ENCODE results near the gene BASP1.
"Not testable (repeated sequence)": the region's sequence is repeated elsewhere in the genome, so short reads cannot be mapped to it uniquely, and the experiment has no call there.

Gene BASP1

DNA sequence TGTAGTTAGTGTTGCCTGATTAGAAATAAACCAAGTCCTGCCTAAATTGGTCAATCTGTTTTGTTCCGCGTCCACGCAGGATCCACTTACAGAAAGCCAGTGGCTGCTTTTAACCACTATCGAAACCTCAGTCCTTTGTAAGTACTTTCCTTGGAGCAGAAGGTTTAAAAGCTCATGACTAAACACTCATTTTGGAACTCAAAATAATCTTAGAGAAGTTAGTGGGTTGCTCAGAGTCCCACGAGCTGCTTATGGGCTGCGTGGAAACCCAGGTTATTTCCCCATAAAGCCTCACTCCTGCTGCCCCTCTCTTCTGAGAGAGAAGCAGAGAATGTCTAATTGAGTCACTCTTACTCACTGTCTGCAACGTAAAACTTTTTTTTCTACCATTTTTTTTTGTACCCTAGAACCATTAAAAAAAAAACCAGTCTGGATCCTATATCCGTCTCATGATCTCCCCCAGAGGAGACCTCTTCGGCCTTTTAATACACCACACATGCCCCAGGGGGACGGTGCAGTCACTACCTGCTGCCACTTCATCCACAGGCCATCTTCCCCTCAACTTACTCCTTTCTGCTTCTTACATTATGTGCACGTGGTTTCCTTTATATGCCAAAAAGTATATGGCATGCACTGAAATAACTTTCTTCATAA, 7.6 kb downstream of the BASP1 start:
- no peak for DNase-seq

DNA sequence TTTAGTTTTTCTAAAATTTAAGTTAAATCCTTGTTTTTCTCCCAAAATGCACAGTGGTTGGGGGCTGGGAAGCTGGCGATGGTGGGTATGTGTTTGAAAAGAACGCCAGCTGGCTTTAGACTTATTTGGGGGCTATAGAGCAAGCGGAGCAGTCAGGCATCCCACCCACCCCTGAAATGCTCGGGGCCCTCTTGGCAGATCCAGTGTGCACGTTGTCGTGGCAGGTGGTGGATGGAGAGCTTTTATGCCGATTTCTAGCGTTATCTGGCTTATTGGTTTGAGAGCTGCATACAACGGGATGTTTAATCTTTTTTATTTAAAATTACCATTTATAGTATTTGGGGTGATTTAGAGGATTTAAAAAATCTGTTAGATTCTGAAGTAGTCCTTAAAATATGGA, 8.1 kb downstream of the BASP1 start:
- DNase-seq, result no peak

DNA sequence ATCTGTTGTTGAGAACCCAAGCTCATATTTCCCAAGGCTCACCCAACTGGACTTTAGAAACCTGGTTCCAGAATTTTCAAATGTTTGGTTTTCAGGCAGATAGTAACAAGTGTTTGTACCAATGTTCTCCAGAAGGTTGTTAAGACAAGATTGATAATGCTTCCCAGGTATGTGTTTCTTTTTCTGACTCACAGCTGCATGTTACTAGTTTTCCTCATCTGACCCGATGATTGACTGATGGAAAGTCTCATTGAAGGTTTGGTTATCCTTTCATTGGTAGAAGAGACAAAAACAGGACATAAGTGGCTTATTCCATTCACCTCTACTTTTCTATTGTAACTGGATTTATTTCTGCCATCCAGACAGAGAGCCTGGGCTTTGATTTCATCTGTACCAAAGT, 10.4 kb downstream of the BASP1 start:
- no peak for DNase-seq

DNA sequence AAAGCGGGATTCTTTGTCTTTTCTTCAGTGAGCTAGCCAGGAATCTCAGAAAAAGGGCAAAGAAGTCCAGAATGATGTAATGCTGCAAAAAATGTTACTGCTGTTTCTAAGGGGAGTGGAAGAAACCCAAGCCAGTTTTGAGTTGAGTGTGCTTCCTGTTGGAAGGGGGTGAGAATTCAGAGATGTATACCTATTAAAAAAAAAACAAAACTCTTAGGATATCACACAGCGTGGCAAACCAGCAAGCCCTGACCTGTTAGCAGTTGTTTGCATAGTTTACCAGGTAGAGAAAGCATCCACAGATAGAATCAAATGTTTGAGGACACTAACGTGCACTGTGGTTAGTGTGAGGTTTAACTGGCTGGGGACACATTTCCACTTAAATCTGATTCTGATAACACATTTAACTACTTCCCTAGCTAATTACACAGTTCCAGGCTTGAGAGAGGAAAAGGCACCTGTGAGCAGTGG, 11.4 kb downstream of the BASP1 start:
- peak; percentile 15 for DNase-seq

DNA sequence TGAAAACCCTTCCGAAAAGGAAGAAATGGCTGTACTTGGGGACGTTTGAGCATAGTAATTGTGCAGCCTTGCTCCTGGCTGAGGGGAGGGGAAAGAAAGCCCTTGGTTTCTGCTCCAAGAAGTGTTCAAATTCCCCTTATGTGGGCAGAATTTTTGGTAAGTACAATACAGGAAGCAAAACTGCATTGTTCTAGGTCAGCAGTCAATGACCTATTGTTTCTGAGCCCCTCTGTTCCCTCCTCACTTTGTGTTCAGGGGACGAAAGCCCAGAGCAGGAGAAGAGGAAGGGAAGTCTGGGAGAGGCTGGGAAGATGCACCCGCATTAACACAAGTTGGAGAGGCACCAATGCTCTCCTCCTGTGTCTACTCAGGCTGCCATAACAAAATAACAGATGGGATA, 11.9 kb downstream of the BASP1 start:
- no peak for DNase-seq

DNA sequence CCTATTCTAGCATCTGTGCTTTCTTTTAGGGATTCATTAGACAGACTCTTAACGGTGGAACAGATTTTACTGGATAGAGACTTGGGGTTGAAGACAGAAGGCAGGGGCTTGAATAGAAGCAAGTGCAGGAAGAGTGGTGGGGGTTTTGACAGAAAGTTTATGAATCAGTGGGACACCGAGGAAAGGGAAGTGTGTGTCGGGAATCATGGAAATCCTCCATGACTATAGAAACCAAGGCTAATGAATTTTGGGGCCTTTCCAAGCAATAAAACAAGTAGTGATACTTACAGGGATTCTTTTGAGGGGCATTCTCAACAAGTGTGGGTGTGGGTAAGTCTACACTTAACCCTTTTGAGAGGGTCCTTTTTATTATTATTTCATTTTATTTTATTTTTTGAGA, 12.8 kb downstream of the BASP1 start:
- no peak for DNase-seq

DNA sequence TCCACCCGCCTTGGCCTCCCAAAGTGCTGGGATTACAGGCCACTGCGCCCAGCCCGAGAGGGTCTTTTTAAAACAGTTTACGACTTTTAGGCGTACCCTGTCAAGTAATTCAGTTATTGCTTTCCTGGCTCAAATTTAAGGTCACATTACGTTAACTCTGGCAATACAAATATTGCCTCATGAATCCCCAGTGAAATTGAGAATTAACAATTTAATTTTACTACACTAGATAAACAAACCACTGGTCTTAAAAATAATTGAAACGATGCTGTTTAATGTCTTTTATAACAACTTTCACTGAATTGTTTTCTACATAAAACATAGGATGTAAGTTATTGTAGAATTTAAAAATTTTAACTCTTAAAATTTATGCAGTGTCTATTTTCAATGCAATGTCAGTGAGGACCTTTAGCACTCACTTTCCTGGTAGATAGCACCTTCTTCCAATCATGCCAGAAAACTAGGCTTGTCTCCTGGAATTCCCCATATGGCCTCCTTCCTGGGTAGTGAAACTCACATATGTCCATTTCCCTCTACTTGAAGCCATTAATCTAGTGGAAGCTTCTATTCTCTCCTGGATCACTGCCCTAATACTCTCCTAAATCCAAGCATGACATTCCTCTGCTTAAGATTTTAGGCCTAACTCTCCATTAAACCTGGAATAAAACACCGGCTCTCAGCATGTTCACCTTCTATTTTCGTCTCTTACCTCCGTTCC, 13.5 kb downstream of the BASP1 start:
- DNase-seq, result no peak

DNA sequence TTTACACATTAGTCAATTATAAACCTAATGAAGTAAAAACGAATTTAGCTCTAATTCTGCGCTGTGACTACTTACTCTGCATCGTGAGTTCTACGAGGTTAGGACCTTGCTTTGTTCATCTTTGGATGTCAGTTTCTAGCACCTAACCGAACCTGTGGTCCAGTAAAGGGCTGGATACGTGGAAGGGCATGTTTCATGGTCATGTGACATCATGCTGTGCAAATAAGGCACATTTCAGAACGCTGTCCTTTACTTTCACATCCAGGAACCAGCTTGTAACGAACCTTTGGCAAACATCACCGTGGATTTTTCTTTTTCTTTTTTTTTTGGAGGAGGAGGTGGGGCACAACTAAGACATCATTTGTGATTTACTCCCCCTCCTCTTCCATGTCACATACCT, 15.0 kb downstream of the BASP1 start:
- DNase-seq, result no peak

DNA sequence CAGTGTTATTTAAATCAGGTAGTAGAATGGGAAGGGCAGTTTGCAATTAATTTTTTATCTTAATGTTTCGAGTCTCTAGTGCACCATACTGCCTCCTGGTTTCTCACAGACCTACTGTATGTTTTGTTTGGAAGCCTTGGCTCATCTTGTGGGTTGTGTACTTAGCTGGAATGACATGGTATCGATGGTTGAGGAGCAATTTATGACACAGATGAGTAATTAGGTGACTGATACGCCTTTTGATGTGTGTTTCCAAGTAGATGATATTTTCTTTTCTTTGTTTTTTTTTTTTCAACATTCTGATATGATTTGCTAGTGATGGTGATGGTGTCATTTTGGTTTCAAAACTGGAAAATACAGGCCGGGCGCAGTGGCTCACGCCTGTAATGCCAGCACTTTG, 16.1 kb downstream of the BASP1 start:
- DNase-seq, result no peak

DNA sequence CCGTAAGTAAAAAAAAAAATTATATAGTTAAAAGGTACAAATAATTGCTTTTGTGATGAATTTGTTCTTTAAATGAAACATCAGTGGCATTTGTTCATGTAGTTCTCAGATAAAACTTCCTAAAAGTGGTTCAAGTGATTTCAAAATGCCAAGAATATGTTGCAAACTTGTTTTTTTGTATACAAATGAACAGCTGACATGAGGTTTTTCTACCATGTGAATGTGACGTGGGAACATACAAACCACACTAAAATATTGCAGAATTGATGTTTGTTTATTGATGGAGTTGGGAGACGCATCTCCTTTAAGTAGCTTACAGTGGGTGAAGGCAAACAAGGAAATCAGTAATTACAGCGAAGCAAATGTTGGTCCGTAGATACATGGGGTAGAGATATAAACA, 16.9 kb downstream of the BASP1 start:
- no peak for DNase-seq

DNA sequence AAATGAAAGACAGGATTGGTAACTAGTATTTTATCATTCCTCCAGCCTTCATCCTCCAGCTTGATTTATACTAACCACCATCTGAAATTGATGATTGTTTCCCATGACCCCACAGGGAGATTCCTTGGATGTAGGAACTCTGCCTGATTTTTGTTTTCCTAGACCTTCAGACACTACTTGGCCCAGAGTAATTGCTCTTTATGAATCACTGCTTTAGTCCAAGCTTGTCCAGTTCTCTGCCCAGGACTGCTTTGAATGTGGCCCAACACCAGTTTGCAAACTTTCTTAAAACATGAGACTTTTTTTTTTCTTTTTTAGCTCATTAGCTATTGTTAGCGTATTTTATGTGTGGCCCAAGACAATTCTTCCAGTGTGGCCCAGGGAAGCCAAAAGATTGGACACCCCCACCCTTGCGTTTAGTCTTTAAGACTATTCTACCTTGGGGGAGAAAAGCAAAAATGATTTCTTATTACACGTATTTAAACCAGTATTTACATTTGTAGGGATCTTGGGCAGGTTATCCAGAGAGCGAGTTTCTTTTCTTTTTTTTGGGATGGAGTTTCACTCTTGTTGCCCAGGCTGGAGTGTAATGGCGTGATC, 18.4 kb downstream of the BASP1 start:
- no peak for DNase-seq

DNA sequence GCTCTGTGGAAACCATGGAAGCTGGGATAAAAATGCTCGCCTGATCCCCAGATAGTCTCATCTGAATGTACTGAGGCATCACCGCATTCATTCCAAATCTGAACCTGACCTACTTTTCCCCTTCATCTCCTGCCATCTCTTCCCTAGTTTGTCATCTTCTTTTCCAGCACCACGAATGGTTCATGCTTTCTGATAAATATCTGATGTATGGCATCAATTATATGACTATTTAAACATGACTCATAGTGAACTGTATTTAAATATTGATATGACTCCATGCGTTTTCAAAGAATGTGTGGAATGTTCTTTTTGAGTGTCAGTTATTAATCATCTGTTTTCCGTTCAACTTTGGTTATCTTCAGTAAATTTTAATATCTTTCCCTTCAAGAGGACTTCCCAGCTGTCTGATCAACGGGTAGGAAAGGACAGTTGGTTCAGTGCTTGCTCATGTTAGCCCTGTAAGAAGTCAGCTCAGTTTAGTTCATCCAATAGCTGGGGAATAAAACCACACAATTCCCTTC, 21.1 kb downstream of the BASP1 start:
- DNase-seq, result no peak

DNA sequence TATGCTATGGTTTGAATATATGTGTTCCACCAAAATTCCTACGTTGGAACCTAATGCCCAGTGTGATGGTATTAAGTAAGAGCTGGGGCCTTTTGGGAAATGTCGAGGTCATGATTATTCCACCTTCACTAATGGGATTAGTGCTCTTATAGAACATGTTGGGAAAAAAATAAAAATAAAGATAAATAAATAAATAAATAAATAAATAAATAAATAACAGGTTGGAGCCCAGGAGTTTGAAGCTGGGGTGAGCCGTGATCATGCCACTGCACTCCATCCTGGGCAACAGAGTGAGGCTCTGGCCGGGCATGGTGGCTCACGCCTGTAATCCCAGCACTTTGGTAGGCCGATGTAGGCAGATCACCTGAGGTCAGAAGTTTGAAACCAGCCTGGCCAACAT, 22.5 kb downstream of the BASP1 start:
- DNase-seq, result no peak

DNA sequence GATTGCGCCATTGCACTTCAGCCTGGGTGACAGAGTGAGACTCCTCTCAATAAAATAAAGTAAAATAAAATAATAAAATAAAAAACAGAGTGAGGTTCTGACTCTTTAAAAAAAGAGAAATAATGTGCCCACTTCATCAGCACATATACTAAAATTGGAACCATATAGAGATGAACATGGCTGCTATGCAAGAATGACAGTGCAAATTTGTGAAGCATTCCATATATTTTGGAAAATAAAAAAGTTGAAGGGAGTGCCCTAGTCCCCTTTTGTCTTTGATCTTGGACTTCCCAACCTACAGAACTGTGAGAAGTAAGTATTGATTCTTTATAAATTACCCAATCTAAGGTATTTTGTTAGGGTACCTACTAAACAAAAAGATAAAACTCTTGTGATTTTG, 23.1 kb downstream of the BASP1 start:
- DNase-seq, result no peak

DNA sequence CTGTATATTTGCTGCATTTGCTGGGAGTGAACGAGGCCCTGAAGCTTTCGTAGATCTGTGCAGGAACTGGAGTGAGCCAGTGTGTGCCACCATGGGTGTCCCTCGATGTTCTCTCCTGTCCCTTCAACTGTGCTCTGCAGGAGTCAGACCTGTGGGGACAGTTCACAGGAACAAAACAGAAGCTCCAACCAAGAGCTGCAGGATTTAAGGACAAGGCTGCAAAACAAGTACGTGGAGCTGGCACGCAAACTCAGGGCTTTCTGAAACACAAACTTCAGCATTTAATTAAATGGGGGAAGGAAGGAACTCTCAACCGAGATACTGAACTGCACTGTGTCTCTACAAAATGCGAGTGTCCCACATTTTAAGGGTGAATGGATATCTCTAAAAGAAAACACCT, 24.2 kb downstream of the BASP1 start:
- DNase-seq, result no peak

DNA sequence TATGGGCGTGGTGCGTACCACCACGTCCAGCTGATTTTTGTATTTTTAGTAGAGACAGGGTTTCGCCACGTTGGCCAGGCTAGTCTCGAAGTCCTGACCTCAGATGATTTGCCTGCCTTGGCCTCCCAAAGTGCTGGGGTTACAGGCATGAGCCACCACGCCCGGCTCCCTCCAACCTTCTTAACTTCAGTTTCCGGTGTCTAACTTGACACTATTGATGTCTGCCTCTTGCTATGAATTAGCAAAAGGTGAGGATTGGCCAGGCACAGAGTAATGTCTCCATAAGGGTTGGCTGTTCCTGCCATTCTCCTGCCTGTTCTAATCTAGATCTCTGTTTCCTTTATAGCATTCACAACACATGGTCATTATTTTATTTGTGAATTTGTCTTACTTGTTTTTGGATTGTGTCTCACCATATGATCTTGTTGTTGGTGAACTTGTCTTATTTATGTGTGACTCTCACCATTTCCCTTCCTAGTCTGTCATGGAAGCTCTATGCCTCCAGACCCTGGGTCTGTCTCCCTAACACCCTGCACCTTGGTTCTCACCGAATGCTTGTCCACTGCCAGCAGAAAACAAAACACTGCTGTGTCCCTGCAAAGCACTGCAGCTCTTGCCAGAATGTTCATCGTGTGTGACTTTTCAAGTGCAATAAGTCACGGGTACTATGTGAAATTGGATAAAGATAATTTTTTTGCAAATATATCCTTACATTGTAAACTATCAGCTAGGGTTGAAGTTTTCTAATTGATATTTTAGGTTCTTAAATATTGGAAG, 26.0 kb downstream of the BASP1 start:
- DNase-seq, result no peak

DNA sequence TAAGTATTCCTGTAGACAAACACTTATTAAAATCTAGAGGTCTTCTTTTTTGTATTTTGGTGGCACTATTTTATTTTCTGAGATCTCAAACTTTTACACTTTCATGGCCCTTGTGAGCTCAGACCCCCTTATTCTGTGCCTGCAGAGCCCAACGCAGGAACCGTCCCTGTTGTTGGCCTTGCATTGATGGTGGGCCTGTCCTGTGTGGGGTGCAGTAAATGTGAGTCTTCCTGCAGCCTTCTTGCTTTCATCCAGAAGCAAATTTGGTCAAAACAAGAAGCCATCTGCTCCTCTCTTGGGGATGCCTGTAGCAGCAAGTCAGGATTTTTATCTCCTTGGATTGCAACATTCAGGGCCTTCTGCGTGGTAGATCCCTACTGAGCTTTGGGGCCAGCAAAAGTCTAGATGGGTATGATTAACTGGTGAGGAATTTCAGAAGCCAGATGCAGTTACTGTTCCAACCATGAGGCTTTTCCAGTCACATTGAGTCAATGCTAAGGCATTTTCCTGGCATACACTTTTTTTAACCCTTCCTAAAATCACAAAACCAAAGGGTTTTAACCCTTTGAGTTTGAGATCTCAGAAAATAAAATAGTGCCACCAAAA, 31.7 kb downstream of the BASP1 start:
- no peak for DNase-seq

DNA sequence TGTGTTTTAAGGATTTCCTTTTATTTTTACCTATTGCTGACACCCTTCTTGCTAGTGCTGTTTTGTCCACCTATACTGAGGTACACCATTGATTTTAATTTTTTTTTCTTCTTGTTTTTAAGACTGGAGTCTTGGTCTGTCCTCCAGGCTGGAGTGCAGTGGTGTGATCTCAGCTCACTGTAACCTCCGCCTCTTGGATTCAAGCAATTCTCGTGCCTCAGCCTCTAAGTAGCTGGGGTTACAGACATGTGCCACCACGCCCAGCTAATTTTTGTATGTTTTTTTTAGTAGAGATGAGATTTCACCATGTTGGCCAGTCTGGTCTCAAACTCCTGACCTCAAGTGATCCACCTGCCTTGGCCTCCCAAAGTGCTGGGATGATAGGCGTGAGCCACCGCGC, 32.4 kb downstream of the BASP1 start:
- DNase-seq, result not testable (repeated sequence)

DNA sequence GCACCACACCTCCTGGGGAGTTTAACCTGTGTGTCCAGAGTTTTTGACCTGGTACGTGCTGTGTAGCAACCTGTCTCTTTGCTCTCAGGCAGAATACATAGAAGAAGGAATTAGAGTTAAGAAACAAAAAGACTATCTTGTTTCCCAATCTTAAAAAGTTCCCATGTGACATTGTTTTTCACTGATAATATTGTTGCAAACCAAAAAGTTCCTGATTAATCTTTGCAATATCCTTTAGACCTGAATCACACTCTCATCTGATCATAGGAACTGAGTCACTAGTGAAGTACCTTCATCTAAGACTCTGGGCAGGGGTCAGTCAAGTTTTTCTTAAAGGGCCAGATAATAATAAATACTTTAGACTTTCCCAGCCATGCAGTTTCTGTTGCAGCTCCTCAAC, 35.1 kb downstream of the BASP1 start:
- no peak for DNase-seq

DNA sequence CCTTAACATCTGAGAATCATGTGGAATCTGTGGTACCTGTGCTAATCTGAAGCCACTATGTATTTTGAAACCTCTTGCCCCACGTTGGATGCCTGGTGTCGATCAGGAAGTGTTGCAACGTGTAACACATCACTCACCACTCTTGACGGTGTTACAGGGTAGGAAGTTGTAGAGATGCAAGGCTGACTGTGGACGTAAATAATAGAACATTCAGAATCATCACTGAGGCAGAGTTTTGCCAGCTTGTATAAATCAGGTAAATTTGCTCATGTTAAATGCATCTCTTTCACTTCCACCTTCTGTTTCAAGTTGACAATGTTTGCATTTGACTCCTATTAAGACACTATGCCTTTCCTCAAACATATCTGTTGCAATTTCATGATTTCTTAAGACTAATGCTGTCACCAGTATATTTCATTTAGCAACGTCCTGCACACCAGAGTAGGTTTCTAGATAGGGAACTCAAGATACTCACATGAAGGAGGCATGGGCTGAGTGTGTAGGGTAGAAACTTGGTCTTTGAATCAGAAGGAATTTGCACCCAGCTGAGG, 38.1 kb downstream of the BASP1 start:
- no peak for DNase-seq

DNA sequence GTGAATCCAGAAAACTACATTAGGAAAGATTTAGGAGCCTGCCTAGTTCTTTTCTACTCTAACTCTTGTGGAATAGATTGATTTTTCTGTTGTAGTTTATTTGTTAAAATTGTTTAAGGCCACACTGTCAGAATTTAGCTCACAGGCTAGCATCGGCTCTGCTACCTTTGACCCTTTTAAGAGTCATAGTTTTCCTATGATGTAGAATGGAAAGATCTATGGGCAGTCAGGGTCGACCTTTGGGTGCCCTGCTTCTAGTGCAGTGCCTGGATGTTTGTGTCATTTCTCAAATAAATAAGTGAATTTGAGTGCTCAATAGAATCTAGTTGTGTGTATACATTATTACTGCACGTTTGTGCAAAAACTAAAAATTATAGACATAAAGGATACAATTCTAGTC, 38.7 kb downstream of the BASP1 start:
- DNase-seq, result no peak

DNA sequence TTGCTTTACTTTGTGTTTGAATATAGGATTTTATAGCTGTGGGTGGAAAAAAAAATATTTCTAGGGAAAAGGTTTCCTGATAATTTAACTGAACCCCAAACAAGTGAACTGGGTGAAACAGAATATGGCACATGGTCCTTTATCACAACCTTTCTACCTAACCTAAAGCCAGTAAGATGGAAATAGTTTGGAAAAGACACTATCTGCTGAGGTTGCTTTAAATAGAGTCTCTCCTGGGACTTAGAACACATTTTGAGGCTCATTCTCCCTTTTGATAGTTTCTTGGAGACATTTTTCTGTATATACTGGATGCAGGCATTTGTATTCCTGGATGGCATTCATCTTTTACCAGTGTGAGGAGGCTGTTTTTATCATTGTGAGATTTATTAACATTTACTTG, 39.4 kb downstream of the BASP1 start:
- DNase-seq, result no peak
